NB4 (cell line): ENCODE results near the gene GPX3.

ENCODE experiments used
- POLR2A ChIP-seq: IDR thresholded peaks from 2 replicates; pipeline ENCODE4 v1.6.1; 2011; ENCODE audit warnings: mild to moderate bottlenecking; ENCODE audit not compliant: insufficient read length; ENCODE audit errors: extremely low read depth
- TF ChIP-seq, protein P1 (sequence below): IDR thresholded peaks from one replicate; pipeline ENCODE4 v1.5.1; 2012; ENCODE audit warnings: low read depth, low read length
- TF ChIP-seq, protein P2 (sequence below): IDR thresholded peaks from 2 replicates; pipeline ENCODE4 v1.6.1; 2011; ENCODE audit warnings: low read depth, low read length

GRCh38 chr5:151018846-151019245 is 1.5 kb upstream of the GPX3 start:
- TF ChIP-seq POLR2A, result no peak
- TF ChIP-seq, protein P1, sequence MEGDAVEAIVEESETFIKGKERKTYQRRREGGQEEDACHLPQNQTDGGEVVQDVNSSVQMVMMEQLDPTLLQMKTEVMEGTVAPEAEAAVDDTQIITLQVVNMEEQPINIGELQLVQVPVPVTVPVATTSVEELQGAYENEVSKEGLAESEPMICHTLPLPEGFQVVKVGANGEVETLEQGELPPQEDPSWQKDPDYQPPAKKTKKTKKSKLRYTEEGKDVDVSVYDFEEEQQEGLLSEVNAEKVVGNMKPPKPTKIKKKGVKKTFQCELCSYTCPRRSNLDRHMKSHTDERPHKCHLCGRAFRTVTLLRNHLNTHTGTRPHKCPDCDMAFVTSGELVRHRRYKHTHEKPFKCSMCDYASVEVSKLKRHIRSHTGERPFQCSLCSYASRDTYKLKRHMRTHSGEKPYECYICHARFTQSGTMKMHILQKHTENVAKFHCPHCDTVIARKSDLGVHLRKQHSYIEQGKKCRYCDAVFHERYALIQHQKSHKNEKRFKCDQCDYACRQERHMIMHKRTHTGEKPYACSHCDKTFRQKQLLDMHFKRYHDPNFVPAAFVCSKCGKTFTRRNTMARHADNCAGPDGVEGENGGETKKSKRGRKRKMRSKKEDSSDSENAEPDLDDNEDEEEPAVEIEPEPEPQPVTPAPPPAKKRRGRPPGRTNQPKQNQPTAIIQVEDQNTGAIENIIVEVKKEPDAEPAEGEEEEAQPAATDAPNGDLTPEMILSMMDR, result no peak
- TF ChIP-seq, protein P2, sequence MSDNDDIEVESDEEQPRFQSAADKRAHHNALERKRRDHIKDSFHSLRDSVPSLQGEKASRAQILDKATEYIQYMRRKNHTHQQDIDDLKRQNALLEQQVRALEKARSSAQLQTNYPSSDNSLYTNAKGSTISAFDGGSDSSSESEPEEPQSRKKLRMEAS, result no peak
